NCI-H748 treated with DMSO at 0.1 percent for 48 hours (cell line): ENCODE data around the gene HLF.

Experiments used
- DNase-seq: peaks from one replicate; lab custom pipeline; 2025; lab: John Stamatoyannopoulos, UW

The HLF gene

GRCh38 chr17:55258578-55259135 is 6.1 kb upstream of the HLF start:
- no peak for DNase-seq

DNA sequence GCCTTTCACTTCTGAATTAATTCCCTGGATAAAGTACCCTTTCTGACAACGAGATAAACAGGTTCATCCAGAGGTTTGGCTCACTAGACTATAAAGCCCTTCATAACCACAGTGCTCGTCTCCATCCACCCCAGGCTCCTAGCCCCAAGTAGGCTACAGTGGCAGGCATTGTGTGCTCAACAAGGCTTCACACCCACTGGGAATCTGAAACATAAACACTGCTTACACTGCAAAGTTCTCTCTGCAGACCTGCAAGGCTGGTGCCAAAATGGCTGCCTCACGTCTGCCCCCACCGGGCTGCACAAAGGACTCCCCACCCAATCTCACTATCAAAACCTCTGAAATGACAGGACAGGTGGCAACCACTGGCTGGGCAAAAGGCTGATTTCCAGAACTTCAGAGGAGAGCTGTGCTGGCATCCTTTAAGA is 5.1 kb upstream of the HLF start:
- DNase-seq, result no peak

DNA sequence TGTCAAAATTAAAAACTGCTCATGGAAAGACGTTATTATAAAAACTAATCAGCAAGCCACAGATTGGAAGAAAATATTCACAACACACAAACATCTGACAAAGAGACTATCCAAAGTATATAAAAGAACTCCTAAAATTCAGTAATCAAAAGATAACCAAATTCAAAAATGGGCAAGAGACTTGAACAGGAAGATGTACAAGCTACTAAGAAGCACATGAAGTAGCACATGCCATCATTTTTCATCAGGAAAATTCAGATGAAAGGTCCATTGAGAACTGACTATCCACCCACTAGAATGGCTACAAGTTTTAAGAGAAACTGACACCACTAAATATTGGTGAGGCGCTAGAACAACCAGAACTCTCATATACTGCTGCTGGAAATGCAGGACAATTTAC is 3.4 kb upstream of the HLF start:
- no peak for DNase-seq

DNA sequence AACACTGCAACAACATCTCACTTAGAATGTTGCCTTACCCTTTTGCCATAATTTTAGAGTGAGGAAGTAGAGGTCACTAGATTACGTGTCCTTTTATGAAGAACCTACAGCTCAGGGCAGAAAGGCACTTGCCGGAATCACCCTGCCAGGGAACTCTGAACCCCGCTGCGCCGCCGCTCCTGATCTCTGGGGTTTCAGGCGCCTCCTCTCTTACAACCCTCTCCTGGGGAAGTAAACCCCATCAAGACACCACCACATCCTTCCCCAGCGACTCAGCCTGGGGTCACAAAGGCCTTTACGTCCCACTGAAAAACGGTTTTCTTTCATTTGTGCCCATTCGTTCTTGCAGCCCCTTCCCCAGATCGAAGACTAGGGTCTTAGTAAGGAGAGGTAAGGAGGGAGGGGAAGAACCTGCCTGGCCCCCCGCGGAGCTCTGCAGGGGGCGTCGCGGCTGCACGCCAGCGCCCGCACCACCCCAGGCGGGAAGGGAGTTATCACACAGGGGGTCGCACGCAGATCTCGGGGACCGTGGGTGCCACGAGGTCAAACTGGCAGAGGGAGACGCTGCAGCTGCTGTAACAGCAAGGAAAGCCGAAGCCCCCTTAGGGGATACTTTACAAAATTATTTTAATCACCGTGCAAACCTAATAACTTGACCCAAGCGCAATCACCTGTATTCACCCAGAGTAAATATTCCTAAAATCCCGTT is 1.0 kb upstream of the HLF start:
- DNase-seq, result no peak

DNA sequence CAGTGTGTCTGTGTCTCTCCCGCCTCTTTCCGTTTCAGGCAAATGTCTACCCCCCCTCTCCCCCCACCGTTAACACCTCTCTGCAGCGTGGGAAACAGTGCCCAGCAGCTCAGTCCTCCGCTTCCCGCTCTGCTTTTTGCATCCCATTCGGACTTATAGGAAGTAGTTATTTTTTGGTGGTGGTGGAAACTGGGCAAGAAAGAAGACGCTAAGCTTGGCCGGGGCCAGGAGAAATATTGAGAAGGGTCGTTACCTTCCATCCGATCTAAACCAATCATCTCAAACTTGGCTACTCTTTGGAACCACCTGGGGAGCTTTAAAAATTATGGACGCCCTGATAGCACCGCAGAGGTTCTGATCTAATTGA is 499 bp upstream of the HLF start:
- DNase-seq, result peak; percentile 52

DNA sequence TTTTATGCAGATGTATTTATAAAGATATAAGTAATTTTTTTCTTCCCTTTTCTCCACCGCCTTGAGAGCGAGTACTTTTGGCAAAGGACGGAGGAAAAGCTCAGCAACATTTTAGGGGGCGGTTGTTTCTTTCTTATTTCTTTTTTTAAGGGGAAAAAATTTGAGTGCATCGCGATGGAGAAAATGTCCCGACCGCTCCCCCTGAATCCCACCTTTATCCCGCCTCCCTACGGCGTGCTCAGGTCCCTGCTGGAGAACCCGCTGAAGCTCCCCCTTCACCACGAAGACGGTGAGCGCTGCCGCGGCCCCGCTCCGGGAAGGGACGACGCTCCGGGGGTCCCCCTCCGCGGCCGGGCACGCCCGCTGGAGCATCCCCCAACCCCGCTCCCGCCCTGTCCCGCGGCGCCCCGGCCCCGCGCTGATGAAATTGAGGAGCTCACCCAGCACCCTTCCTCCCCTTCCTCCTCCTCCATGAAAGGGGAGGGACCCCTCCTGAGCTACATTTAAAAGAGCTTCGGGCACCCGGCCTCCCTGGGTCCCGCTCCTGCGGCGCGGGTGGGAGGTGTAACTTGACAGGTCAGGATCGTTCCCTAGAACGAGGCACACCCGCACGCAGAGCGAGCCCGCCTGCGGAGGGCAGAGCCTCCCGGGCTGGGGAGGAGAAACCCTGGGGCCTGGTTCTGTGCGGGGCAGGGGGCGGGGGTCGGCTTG is 706 bp downstream of the HLF start:
- no peak for DNase-seq

DNA sequence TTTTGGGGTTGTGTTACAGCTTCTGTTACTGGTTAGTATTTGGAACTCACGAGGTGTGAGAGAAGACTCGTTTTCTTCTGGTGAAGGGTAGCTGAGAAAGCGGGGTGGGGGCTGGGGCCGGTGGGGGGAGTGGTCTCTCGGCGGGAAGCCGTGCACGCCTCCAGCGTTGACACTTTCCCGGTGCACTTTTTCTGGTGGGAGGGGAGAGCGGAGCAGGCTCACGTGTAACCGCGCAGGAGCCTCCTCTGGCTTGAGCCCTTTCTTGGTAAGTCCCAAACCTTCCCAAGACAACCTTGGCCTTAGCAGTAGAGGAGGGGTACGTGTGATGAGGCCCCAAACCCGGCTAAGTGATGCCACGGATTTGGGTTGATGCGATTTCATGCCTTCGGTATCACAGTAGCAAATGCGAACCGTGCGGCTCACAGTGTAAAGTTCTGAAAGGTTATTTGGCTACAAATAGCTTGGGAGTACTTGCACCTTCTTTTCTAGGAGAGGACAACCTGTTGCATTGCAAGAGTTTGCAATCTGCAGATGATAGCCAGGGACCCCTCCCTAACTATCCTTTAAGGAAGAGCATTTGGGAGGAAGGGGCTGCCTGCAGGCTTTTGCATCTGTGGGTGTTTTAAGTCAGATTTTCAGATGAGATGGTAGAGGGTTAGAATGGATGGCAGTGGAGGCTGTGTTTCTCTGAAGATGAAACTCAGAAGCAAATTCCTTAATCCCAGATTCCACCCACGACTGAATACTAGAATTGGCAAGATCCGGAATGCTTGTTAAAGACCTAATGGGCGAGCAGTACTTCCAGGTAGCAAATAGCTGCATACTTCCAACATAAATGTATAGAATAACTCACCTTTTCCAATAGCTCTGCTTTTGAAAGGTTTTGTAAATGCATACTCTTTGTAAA is 1.5 kb downstream of the HLF start:
- no peak for DNase-seq

DNA sequence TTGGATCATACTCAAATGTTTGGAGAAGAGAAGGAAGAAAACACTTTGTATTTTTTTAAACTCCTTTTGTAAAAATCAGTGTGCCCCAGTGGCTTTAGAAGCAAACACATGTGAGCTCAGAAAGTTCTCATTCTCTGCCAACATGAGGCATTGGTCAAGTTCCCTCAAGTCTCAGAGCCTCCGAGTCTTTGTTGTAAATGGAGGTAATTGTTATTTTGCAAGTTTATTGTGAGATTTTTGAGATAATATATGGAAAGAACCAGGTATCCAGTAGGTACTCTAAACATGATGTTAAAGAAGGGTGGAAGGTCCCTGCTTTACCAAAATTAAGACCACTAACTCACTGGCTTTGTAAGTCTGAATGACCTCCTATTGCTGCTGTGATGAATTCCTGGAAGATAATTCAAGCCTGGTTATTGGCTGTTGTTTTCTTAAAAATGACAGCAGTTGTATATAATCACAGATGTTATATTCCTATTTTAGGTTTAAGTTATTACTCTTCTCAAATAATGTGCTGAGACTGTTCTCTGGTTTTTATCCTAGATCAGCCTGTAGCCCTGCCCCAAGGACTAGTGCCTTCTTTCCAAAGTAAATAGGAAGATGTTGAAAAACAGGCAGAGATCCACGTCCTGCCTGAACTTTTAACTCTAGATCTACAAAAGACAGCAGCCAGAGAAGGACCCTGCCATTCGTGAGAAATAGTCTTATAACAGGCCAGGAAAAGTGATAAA is 2.4 kb downstream of the HLF start:
- DNase-seq, result no peak

DNA sequence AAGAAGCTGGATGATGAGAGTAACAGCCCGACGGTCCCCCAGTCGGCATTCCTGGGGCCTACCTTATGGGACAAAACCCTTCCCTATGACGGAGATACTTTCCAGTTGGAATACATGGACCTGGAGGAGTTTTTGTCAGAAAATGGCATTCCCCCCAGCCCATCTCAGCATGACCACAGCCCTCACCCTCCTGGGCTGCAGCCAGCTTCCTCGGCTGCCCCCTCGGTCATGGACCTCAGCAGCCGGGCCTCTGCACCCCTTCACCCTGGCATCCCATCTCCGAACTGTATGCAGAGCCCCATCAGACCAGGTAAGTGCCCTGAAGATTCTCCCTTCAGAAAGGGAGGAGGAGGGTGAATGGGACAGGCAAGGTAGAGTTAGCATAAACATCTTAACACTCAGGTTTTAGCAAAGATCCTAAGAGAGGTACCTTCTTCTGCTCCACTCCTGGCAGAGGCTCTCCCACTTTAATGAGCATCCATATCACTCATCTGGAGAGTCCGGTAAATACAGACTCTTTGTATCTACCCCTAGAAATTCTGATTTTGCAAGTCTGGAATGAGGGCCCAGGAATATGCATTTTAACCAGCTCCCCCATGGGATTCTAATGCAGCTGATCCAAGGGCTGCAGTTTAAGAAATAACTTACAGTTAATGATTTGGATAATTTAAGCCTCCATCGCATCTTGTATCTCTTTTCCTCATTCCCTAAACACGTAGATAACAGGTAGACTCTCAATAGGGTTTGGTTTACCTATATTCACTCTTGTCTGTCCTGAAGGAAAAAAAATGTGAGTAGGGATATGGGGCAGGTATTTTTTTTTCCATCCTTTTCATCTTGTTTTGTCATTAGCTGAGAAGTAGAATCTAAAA is 3.3 kb downstream of the HLF start:
- no peak for DNase-seq

- DNase-seq, result no peak
These were observed 4.1 kb downstream of the HLF start for GRCh38 chr17:55268649-55269480.

DNA sequence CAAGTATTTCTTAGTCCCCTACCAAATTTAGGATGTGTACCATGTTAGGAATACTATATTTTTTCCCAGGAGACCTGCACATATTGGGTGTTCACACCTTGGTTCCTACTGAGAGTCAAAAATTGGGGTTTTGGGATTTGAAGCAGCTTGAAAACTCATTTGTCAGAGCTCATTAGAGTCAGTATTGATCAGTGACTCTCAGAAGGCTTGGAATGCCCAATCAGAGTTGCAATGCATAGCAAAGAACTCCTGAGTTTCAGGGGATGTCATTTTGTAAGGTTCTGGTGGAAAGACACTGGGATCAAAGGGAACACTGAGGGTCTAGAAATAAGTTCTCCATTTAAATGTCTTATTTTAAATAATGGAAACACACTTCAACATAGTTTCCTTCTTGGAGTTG is 5.1 kb downstream of the HLF start:
- no peak for DNase-seq

DNA sequence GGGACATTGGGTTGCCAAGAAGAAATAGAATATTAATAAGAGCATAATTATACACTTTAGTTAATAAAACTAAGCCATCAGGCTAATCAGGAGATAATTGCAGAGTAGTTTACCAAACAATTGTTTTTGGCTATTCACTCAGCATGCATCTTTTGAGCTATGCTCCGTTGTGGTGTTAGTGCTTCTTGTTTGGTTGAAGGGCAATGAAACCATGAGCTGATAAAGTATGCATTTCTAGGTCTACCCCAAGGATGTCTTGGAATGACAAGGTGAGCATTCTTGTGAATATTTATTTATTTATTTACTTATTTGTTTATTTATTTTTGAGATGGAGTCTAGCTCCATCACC is 6.4 kb downstream of the HLF start:
- DNase-seq, result no peak

DNA sequence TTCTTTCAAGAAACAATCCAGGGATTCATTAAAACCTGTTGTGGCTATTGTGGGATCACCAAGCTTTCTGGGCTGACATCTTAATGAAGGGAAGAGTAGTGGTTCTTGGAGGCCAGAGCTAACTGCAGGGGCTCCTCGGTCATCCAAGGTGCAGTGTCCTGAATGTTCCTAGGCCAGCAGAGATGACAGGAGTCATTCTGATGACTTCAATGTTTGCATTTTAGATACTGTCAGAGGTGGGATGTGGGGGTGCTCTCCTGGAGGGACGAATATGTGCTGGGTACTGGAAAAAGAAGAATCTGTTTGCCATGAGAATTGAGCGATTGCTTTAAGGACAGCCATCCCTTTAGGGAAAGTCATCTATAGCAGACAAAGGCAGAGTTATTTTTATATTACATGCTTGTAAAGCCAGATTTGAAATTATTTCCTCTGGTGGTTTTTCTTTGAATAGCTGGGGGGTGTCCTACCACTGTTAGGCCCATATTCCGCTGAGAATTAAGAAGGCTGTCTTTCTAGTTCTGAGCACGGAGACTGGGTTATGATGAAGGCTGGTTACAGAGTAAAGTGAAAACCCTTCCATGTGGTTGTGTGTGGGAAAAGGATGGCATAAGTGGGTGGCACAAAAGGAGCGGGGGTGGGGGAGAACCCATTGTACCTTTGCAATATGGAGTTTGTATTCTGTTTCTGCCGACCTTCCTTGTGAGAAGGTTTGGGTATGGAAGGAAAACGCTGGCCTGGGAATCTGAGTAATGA is 7.4 kb downstream of the HLF start:
- DNase-seq, result no peak

DNA sequence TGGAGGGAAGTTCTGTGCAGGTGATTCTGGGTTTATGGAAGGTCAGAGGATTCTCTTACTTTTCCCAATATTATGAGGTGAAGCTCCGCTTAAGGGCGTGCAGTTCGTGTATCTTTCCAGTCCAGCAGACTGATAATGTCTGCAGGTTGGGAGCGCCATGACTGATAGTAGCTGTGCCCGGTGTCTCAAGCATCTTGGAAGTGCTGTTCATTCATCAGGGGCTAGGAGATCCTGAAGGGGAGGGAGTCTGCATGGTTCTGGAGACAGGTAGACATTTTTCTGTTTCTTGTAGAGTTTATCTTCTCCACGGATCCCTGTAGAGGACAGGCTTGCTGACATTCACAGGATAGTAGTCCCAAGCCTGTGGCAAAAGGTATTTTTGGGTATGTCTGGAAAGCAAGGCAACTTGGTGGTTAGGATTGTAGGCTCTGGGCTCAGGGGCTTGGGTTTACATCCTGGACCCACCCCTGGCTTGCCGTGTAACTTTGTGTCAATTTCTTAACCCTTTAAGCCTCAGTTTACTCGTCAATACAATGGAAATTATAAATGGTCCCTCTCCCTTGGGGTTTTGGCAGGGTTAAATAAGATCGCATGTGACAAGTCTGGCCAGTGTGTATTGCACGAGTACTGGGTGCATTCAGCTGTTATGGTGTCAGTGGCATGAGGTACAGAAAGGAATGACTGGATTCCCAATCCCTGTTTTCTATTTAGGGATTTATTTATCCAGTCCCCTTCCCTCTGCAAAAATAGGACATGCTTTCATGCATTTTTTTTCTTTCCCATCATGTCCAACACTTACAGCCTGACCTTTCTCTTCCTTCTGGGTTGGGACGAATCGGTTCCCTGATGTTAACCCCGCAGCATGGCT is 8.2 kb downstream of the HLF start:
- no peak for DNase-seq

DNA sequence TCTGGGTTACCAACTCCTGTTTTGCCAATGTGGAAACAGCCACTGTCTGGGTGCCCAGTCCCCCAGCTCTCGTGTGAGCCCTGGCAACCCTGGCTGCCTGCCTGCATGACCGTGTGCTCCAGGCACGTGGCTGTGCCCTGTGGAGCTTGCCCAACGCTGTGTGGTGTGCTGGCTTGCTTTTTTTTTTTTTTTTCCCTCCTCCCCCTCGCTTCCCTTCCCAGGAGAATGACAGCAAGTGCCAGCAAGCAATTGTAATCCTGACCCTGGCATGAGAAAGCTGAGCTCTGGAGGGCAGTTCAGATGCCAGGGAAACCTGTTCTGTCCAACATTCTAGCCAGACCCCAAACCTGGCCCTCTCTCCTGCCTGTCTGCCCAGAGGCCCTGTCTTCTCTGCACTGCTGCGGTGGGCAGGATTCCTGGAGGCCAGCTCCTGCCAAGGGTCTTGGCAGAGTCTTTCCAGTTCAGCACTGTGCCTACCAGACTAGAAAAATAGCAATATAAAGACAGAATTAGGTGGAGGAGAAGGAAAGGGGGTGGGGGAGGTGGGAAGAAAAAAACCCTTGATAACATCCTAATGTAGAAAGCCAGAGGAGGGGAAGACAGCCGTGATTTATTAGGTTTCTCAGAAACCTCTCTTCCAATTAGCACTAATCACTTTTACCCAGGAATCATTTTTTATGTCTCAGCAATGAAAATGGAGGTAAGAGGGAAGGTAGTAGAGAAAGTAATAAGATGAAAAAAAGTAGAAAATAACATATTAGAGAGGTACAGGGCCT is 9.0 kb downstream of the HLF start:
- no peak for DNase-seq

- DNase-seq, result no peak
These were observed 9.8 kb downstream of the HLF start for GRCh38 chr17:55274355-55275255.
